Large intestine (tissue), 3 donors: ENCODE results near the gene UBA7. TPM values are rescaled to one million over a fixed set of nuclear protein-coding genes. Genes with fewer than 3 reads are reported as not detected.
A peak's percentile ranks its signal among the peaks of the same experiment; 100 is the strongest.
"Not testable (repeated sequence)": the region's sequence is repeated elsewhere in the genome, so short reads cannot be mapped to it uniquely, and the experiment has no call there.

ENCODE experiments used
- DNase-seq, 2 donors: peaks; one replicate each; pipeline versions ENCODE4 v3.0.0 to v3.0.0-alpha.2; 2013
- H3K27ac ChIP-seq: one replicate; pipeline ENCODE4 v1.5.1; 2013; ENCODE audit warnings: low read length
- H3K27me3 ChIP-seq: 2 replicates; pipeline ENCODE4 v1.6.1; 2013; ENCODE audit warnings: low read length; ENCODE audit not compliant: control insufficient read depth, insufficient read depth
- H3K36me3 ChIP-seq: 2 replicates; pipeline ENCODE4 v1.6.1; 2013; ENCODE audit warnings: low read length; ENCODE audit not compliant: control insufficient read depth, insufficient read depth
- H3K4me1 ChIP-seq: one replicate; pipeline ENCODE4 v1.6.1; 2013; ENCODE audit warnings: low read length; ENCODE audit not compliant: control insufficient read depth, insufficient read depth
- H3K4me3 ChIP-seq: one replicate; pipeline ENCODE4 v1.5.1; 2013; ENCODE audit warnings: low read length
- H3K9me3 ChIP-seq: one replicate; pipeline ENCODE4 v1.6.1; 2013; ENCODE audit warnings: mild to moderate bottlenecking, low read depth, low read length, moderate library complexity; ENCODE audit not compliant: control insufficient read depth
- WGBS: methylation state at CpG from one replicate; pipeline ENCODE4 v1.1.5; 2013; ENCODE audit warnings: low lambda C conversion rate; ENCODE audit not compliant: insufficient coverage; 5-methylcytosine and 5-hydroxymethylcytosine counted together
- polyA plus RNA-seq: library from polyadenylated mRNA; unstranded; fragments of 120-200 nt; gene quantifications from one replicate; pipeline ENCODE4 v1.2.1, GENCODE V29; 2013

The UBA7 gene
- polyA plus RNA-seq, 1 donor = 60.4 TPM

- Histone ChIP-seq H3K27me3 (no peaks in the 10 kb centered on the region), H3K4me1 (peaks cover 21% of the 10 kb centered on the region), H3K9me3 (no peaks in the 10 kb centered on the region), H3K36me3 (peaks cover 3% of the 10 kb centered on the region), H3K4me3 (no peak overlapping the region), H3K27ac (no peak overlapping the region)
- peak; percentile 22 to 47 for DNase-seq
These were observed 27.5 kb upstream of the UBA7 start for GRCh38 chr3:49841126-49841696.

GRCh38 chr3:49840388-49840787 is 26.6 kb upstream of the UBA7 start:
- H3K9me3 ChIP-seq = no peaks in the 10 kb centered on the region
- no peak overlapping the region for H3K4me3 ChIP-seq
- WGBS = no CpG with 5 or more reads among the region's 2 CpGs
- DNase-seq = no peak
- H3K27me3 ChIP-seq = no peaks in the 10 kb centered on the region
- peaks cover 15% of the 10 kb centered on the region for H3K4me1 ChIP-seq
- no peak overlapping the region for H3K27ac ChIP-seq
- peaks cover 3% of the 10 kb centered on the region for H3K36me3 ChIP-seq

- Histone ChIP-seq H3K27ac (no peak overlapping the region), H3K27me3 (no peaks in the 10 kb centered on the region), H3K9me3 (no peaks in the 10 kb centered on the region), H3K4me3 (no peak overlapping the region), H3K4me1 (peaks cover 6% of the 10 kb centered on the region), H3K36me3 (peaks cover 6% of the 10 kb centered on the region)
- WGBS = no CpG with 5 or more reads among the region's 6 CpGs
- DNase-seq = peak; percentile 61 to 63
These were observed 25.5 kb upstream of the UBA7 start for GRCh38 chr3:49839193-49839809.

GRCh38 chr3:49831341-49831740 is 17.6 kb upstream of the UBA7 start:
- no peaks in the 10 kb centered on the region for H3K27me3 ChIP-seq
- no peaks in the 10 kb centered on the region for H3K9me3 ChIP-seq
- H3K4me3 ChIP-seq = no peak overlapping the region
- H3K36me3 ChIP-seq = peaks cover 28% of the 10 kb centered on the region
- H3K27ac ChIP-seq = no peak overlapping the region
- no peaks in the 10 kb centered on the region for H3K4me1 ChIP-seq
- WGBS = no CpG with 5 or more reads among the region's 3 CpGs
- no peak for DNase-seq

GRCh38 chr3:49826016-49826415 is 12.3 kb upstream of the UBA7 start:
- no CpG with 5 or more reads among the region's 6 CpGs for WGBS
- no peak overlapping the region for H3K27ac ChIP-seq
- peaks cover 15% of the 10 kb centered on the region for H3K36me3 ChIP-seq
- H3K4me1 ChIP-seq = no peaks in the 10 kb centered on the region
- DNase-seq = no peak
- H3K4me3 ChIP-seq = no peak overlapping the region
- no peaks in the 10 kb centered on the region for H3K27me3 ChIP-seq
- H3K9me3 ChIP-seq = no peaks in the 10 kb centered on the region

- H3K4me3 ChIP-seq, H3K36me3 ChIP-seq, H3K27me3 ChIP-seq, DNase-seq, H3K27ac ChIP-seq, H3K9me3 ChIP-seq, H3K4me1 ChIP-seq: not testable (repeated sequence)
- no CpG with 5 or more reads among the region's 3 CpGs for WGBS
These were observed 9.4 kb upstream of the UBA7 start for GRCh38 chr3:49823131-49823530.

- Histone ChIP-seq H3K9me3 (no peaks in the 10 kb centered on the region), H3K4me1 (peaks cover 16% of the 10 kb centered on the region), H3K4me3 (peak overlapping the region; percentile 36), H3K27me3 (no peaks in the 10 kb centered on the region), H3K36me3 (peaks cover 34% of the 10 kb centered on the region), H3K27ac (peak overlapping the region; percentile 71)
- WGBS = no CpG with 5 or more reads among the region's 9 CpGs
- no peak for DNase-seq
These were observed 747 bp downstream of the UBA7 start for GRCh38 chr3:49812916-49813496.

GRCh38 chr3:49807431-49808114 is 6.2 kb downstream of the UBA7 start:
- H3K4me1 ChIP-seq = peaks cover 29% of the 10 kb centered on the region
- peak overlapping the region; percentile 58 for H3K27ac ChIP-seq
- no CpG with 5 or more reads among the region's 13 CpGs for WGBS
- peaks cover 37% of the 10 kb centered on the region for H3K36me3 ChIP-seq
- H3K4me3 ChIP-seq = no peak overlapping the region
- H3K9me3 ChIP-seq = no peaks in the 10 kb centered on the region
- no peak for DNase-seq
- peaks cover 13% of the 10 kb centered on the region for H3K27me3 ChIP-seq

GRCh38 chr3:49806850-49807249 is 6.9 kb downstream of the UBA7 start:
- H3K36me3 ChIP-seq = peaks cover 30% of the 10 kb centered on the region
- no CpG with 5 or more reads among the region's 2 CpGs for WGBS
- no peaks in the 10 kb centered on the region for H3K9me3 ChIP-seq
- H3K27ac ChIP-seq = peak overlapping the region; percentile 58
- H3K27me3 ChIP-seq = peaks cover 14% of the 10 kb centered on the region
- DNase-seq = no peak
- peaks cover 31% of the 10 kb centered on the region for H3K4me1 ChIP-seq
- no peak overlapping the region for H3K4me3 ChIP-seq

- no peak overlapping the region for H3K4me3 ChIP-seq
- peaks cover 31% of the 10 kb centered on the region for H3K4me1 ChIP-seq
- peak; percentile 70 to 81 for DNase-seq
- peaks cover 21% of the 10 kb centered on the region for H3K27me3 ChIP-seq
- H3K27ac ChIP-seq = peak overlapping the region; percentile 81
- no peaks in the 10 kb centered on the region for H3K9me3 ChIP-seq
- WGBS = no CpG with 5 or more reads among the region's 11 CpGs
- H3K36me3 ChIP-seq = peaks cover 24% of the 10 kb centered on the region
These were observed 7.7 kb downstream of the UBA7 start for GRCh38 chr3:49805897-49806701.
